GM12878 (cell line): ENCODE measurements around the gene MKRN2. TPM values are rescaled to one million over a fixed set of nuclear protein-coding genes. Genes with fewer than 3 reads are reported as not detected.

ENCODE experiments used
- ATAC-seq: fragments of 200-7000 bp; cut with Tn5 transposase; 3 replicates; pipeline ENCODE4 v1.9.1; 2020; ENCODE audit warnings: mild to moderate bottlenecking, moderate library complexity
- BruUV-seq: library from RNA; stranded (reverse); fragments of 400-500 nt; replicated peaks from 2 replicates; lab custom pipeline; 2021; lab: Mats Ljungman, UMichigan
- CTCF ChIA-PET: fragments of 300-600 bp; sonication (Branson Sonifier 250); formaldehyde crosslinking; extraction: SDS; loops from one replicate; lab custom pipeline; 2021; ENCODE audit warnings: inconsistent platforms; lab: Yijun Ruan, JAX
- POLR2A ChIA-PET: fragments of 350-600 bp; formaldehyde crosslinking; extraction: SDS; loops from one replicate; lab custom pipeline; 2021; ENCODE audit warnings: inconsistent platforms; lab: Charles Lee
- RAD21 ChIA-PET: fragments of 300-600 bp; sonication (Branson Sonifier 250); formaldehyde crosslinking; loops from one replicate; lab custom pipeline; 2023; ENCODE audit warnings: antibody characterized with exemption; ENCODE audit not compliant: unreplicated experiment; lab: Charles Lee
- SMC1A ChIA-PET: fragments of 300-600 bp; sonication (Branson Sonifier 250); formaldehyde crosslinking; loops from one replicate; lab custom pipeline; 2023; ENCODE audit not compliant: unreplicated experiment, uncharacterized antibody; lab: Charles Lee
- DNase-seq: peaks from one replicate; pipeline ENCODE4 v3.0.0-alpha.2; 2011; ENCODE audit warnings: low read depth, low spot score
- FAIRE-seq: peaks from 3 replicates; lab custom pipeline; 2011; peaks lifted over from hg19 to GRCh38; lab: Jason Lieb, UNC
- H2AFZ ChIP-seq: 2 replicates; pipeline ENCODE4 v1.6.0; 2011; ENCODE audit warnings: low read depth, low read length, control low read depth; ENCODE audit not compliant: control insufficient read depth
- H3K27ac ChIP-seq: 2 replicates; pipeline ENCODE4 v1.5.1; 2011; ENCODE audit warnings: control low read depth; ENCODE audit not compliant: control insufficient read depth, insufficient read depth
- H3K27me3 ChIP-seq, 2 experiments: replicated peaks in 1 of 2; 2 replicates each; pipeline versions ENCODE4 v1.6.0 to v1.6.1; 2011; ENCODE audit warnings: low read length in 1 of 2; ENCODE audit not compliant: control insufficient read depth in 2 of 2, insufficient read depth in 2 of 2
- H3K36me3 ChIP-seq, 2 experiments: 2 replicates each; pipeline ENCODE4 v1.5.1; 2011; ENCODE audit warnings: low read length in 1 of 2; ENCODE audit not compliant: control insufficient read depth in 2 of 2, insufficient read depth in 2 of 2
- H3K4me1 ChIP-seq: 2 replicates; pipeline ENCODE4 v1.6.1; 2011; ENCODE audit warnings: mild to moderate bottlenecking, low read length, moderate library complexity, mixed read lengths; ENCODE audit not compliant: control insufficient read depth, insufficient read depth
- H3K4me2 ChIP-seq: 2 replicates; pipeline ENCODE4 v1.6.0; 2011; ENCODE audit warnings: control low read depth; ENCODE audit not compliant: control insufficient read depth, insufficient read depth
- H3K4me3 ChIP-seq: fragments of 200-600 bp; sonication (generic); 2 replicates; pipeline ENCODE4 v1.5.1; 2016
- H3K79me2 ChIP-seq: 2 replicates; pipeline ENCODE4 v1.6.0; 2011; ENCODE audit warnings: low read length; ENCODE audit not compliant: control insufficient read depth, insufficient read depth
- H3K9ac ChIP-seq: 2 replicates; pipeline ENCODE4 v1.8.0; 2011; ENCODE audit warnings: low read length, control low read depth, mixed read lengths; ENCODE audit not compliant: control insufficient read depth, insufficient read depth
- H3K9me3 ChIP-seq: replicated peaks from 3 replicates; pipeline ENCODE4 v1.5.1; 2011; ENCODE audit warnings: mild to moderate bottlenecking, low read length; ENCODE audit not compliant: control insufficient read depth, insufficient read depth
- H4K20me1 ChIP-seq: 2 replicates; pipeline ENCODE4 v1.6.0; 2011; ENCODE audit not compliant: control insufficient read depth, insufficient read depth
- ATF7 ChIP-seq: fragments of 450-650 bp; IDR thresholded peaks from 2 replicates; pipeline ENCODE4 v1.6.1; 2016; ENCODE audit warnings: low read depth, mild to moderate bottlenecking
- BCL11A ChIP-seq: IDR thresholded peaks from 2 replicates; pipeline ENCODE4 v1.6.1; 2011; ENCODE audit warnings: low read depth, low read length
- HDAC6 ChIP-seq: fragments of 200-600 bp; sonication (generic); IDR thresholded peaks from one replicate; pipeline ENCODE4 v1.8.0; 2017; ENCODE audit warnings: antibody characterized with exemption; ENCODE audit not compliant: unreplicated experiment
- MEF2B ChIP-seq: fragments of 450-650 bp; IDR thresholded peaks from 2 replicates; pipeline ENCODE4 v1.6.1; 2018; ENCODE audit warnings: mild to moderate bottlenecking, moderate library complexity; ENCODE audit not compliant: partially characterized antibody, poor library complexity, severe bottlenecking
- MTA3 ChIP-seq: IDR thresholded peaks from 2 replicates; pipeline ENCODE4 v1.6.1; 2012; ENCODE audit warnings: low read length, inconsistent platforms, borderline replicate concordance
- PAX8 ChIP-seq: fragments of 450-650 bp; IDR thresholded peaks from 2 replicates; pipeline ENCODE4 v1.6.1; 2017; ENCODE audit warnings: mild to moderate bottlenecking, moderate library complexity
- SMAD1 ChIP-seq: fragments of 450-650 bp; IDR thresholded peaks from 2 replicates; pipeline ENCODE4 v1.6.1; 2018; ENCODE audit warnings: mild to moderate bottlenecking, low read depth; ENCODE audit not compliant: partially characterized antibody
- SMAD5 ChIP-seq: IDR thresholded peaks from 2 replicates; pipeline ENCODE4 v1.6.1; 2016; ENCODE audit warnings: antibody characterized with exemption, low read depth
- SUPT20H ChIP-seq: IDR thresholded peaks from 2 replicates; pipeline ENCODE4 v1.6.1; 2011; ENCODE audit warnings: low read depth, mild to moderate bottlenecking, low read length, moderate library complexity, borderline replicate concordance; ENCODE audit not compliant: control insufficient read depth
- WGBS: methylation state at CpG from one replicate; pipeline ENCODE4 v1.1.6; 2016; ENCODE audit warnings: low lambda C conversion rate; ENCODE audit not compliant: insufficient replicate concordance, insufficient coverage; ENCODE audit errors: missing lambda C conversion rate; 5-methylcytosine and 5-hydroxymethylcytosine counted together
- in situ Hi-C: fragments of 300-500 bp; cut with MboI; formaldehyde crosslinking; loops from 9 replicates; pipeline ENCODE4 v1.14.3; 2018; ENCODE audit warnings: mixed read lengths
- intact Hi-C: fragments of 100-400 bp; cut with micrococcal nuclease; formaldehyde crosslinking; loops from one replicate; pipeline ENCODE4 v1.14.2; 2022; ENCODE audit not compliant: unreplicated experiment
- polyA plus RNA-seq, 11 experiments: library from polyadenylated mRNA; depleted of rRNA in 4 of 11; unstranded in 6 of 11; stranded (reverse) in 5 of 11; fragments of >200 nt; fragmentation: Nextera tagmentation in 4 of 11; fragmentation: Illumina TruSeq in 1 of 11; extraction: Ambion mirVana in 4 of 11; extraction: Trizol in 1 of 11; gene quantifications; 1 replicate in 1 of 11; 2 replicates in 10 of 11; pipeline versions ENCODE4 v1.2.1 to v1.2.3, GENCODE V29; 2011 to 2016; ENCODE audit warnings: inconsistent platforms in 2 of 11, missing spikeins in 2 of 11, low read depth in 1 of 11
- total RNA-seq, 4 experiments: library from RNA; depleted of rRNA in 3 of 4; stranded (reverse); fragments of >200 nt in 3 of 4; fragmentation: Illumina TruSeq in 1 of 4; extraction: Trizol in 1 of 4; gene quantifications; 2 replicates each; pipeline versions ENCODE4 v1.2.1 to v1.2.3, GENCODE V29; 2013 to 2021
- TF ChIP-seq, protein P1 (sequence below): fragments of 450-650 bp; IDR thresholded peaks from 2 replicates; pipeline ENCODE4 v1.6.1; 2018; ENCODE audit warnings: borderline replicate concordance, mild to moderate bottlenecking; ENCODE audit not compliant: partially characterized antibody
- TF ChIP-seq, protein P2 (sequence below): IDR thresholded peaks from 2 replicates; pipeline ENCODE4 v1.6.1; 2012; ENCODE audit warnings: improper control_type of control experiment, low read depth, low read length; ENCODE audit not compliant: insufficient replicate concordance
- TF ChIP-seq, protein P3 (sequence below): IDR thresholded peaks from 2 replicates; pipeline ENCODE4 v1.6.1; 2011; ENCODE audit warnings: borderline replicate concordance, low read depth, mild to moderate bottlenecking, moderate library complexity, mixed read lengths, low read length; ENCODE audit not compliant: insufficient read depth; ENCODE audit errors: extremely low read length

The MKRN2 gene
- total and polyA plus RNA-seq, 10 of the 15 experiments (the other 5 are each of a cell fraction or from before 2014, with no cell fraction given), result 15.4 to 40.7 (median 34.4) TPM

DNA sequence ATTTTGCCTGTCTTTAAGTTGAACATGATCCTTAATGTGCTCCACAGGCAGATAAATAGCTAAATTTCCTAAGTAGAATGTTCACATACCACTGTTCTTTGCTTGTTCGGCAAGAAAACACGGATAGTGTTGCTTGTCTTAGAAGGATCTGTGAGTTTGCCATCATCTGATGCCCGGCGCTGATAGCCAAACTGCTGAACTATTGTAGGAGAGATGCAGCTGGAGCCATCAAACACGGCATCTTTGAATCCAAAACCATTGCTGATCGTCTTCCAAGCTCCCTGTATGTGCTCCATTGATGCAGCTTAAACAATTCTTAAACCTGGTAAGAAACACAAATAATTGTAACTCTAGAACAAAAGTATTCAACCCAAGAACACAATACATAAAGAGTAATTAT, 61.5 kb downstream of the MKRN2 start (continued):
- TF ChIP-seq, protein P1, sequence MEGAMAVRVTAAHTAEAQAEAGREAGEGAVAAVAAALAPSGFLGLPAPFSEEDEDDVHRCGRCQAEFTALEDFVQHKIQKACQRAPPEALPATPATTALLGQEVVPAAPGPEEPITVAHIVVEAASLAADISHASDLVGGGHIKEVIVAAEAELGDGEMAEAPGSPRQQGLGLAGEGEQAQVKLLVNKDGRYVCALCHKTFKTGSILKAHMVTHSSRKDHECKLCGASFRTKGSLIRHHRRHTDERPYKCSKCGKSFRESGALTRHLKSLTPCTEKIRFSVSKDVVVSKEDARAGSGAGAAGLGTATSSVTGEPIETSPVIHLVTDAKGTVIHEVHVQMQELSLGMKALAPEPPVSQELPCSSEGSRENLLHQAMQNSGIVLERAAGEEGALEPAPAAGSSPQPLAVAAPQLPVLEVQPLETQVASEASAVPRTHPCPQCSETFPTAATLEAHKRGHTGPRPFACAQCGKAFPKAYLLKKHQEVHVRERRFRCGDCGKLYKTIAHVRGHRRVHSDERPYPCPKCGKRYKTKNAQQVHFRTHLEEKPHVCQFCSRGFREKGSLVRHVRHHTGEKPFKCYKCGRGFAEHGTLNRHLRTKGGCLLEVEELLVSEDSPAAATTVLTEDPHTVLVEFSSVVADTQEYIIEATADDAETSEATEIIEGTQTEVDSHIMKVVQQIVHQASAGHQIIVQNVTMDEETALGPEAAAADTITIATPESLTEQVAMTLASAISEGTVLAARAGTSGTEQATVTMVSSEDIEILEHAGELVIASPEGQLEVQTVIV, result no peak
- TF ChIP-seq HDAC6 (no peak), SMAD1 (no peak), PAX8 (no peak), ATF7 (no peak)

DNA sequence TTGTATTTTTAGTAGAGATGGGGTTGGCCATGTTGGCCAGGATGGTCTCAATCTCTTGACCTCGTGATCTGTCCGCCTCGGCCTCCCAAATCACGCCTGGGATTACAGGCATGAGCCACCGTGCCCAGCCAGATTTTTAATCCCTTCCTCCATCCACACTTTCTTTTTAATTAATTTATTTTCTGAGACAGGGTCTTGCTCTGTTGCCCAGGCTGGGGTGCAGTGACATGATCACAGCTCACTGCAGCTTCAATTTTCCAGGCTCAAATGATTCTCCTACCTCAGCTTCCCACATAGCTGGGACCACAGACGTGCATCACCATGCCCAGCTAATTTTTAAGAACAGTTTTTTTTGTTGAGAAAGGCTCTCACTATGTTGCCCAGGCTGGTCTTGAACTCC, 63.4 kb downstream of the MKRN2 start:
- WGBS, result 96% methylated on average over 6 of the region's 6 CpGs
- no peak overlapping the region for H3K9ac ChIP-seq
- DNase-seq (no peak), FAIRE-seq (no peak), ATAC-seq (no peak)
- H3K9me3 ChIP-seq, result no peaks in the 10 kb centered on the region
- no peak overlapping the region for H3K27ac ChIP-seq
- ChIA-PET RAD21 (interaction anchor here (1.6 kb wide), 1 partner anchor 27 kb away, joined by 9 read pairs; no protein-coding TSS in a partner anchor), POLR2A (no interaction called here), CTCF (interaction anchor here (0.7 kb wide), 1 partner anchor 221 kb away, joined by 3 read pairs; the partner anchor contains the start of gene RPL32), SMC1A (interaction anchor here (1.1 to 4.2 kb wide), 3 partner anchors 9 to 40 kb away, joined by 3 to 35 read pairs (median 6); no protein-coding TSS in a partner anchor)
- BruUV-seq, result no TSS peak
- peaks cover 0 to 3% of the 10 kb centered on the region in 2 experiments; a peak in 3 of 4 replicates for H3K36me3 ChIP-seq
- no peak overlapping the region for H3K4me2 ChIP-seq
- in situ Hi-C loops (no loop called here), intact Hi-C loops (no loop called here)
- H3K27me3 ChIP-seq, result no peaks in the 10 kb centered on the region
- no peak for TF ChIP-seq MTA3
- no peak for TF ChIP-seq MEF2B
- TF ChIP-seq, protein P2, sequence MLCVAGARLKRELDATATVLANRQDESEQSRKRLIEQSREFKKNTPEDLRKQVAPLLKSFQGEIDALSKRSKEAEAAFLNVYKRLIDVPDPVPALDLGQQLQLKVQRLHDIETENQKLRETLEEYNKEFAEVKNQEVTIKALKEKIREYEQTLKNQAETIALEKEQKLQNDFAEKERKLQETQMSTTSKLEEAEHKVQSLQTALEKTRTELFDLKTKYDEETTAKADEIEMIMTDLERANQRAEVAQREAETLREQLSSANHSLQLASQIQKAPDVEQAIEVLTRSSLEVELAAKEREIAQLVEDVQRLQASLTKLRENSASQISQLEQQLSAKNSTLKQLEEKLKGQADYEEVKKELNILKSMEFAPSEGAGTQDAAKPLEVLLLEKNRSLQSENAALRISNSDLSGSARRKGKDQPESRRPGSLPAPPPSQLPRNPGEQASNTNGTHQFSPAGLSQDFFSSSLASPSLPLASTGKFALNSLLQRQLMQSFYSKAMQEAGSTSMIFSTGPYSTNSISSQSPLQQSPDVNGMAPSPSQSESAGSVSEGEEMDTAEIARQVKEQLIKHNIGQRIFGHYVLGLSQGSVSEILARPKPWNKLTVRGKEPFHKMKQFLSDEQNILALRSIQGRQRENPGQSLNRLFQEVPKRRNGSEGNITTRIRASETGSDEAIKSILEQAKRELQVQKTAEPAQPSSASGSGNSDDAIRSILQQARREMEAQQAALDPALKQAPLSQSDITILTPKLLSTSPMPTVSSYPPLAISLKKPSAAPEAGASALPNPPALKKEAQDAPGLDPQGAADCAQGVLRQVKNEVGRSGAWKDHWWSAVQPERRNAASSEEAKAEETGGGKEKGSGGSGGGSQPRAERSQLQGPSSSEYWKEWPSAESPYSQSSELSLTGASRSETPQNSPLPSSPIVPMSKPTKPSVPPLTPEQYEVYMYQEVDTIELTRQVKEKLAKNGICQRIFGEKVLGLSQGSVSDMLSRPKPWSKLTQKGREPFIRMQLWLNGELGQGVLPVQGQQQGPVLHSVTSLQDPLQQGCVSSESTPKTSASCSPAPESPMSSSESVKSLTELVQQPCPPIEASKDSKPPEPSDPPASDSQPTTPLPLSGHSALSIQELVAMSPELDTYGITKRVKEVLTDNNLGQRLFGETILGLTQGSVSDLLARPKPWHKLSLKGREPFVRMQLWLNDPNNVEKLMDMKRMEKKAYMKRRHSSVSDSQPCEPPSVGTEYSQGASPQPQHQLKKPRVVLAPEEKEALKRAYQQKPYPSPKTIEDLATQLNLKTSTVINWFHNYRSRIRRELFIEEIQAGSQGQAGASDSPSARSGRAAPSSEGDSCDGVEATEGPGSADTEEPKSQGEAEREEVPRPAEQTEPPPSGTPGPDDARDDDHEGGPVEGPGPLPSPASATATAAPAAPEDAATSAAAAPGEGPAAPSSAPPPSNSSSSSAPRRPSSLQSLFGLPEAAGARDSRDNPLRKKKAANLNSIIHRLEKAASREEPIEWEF, result no peak
- TF ChIP-seq BCL11A, result no peak
- no peak for TF ChIP-seq SMAD5
- TF ChIP-seq, protein P3, sequence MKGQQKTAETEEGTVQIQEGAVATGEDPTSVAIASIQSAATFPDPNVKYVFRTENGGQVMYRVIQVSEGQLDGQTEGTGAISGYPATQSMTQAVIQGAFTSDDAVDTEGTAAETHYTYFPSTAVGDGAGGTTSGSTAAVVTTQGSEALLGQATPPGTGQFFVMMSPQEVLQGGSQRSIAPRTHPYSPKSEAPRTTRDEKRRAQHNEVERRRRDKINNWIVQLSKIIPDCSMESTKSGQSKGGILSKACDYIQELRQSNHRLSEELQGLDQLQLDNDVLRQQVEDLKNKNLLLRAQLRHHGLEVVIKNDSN, result no peak
- no peak for TF ChIP-seq SUPT20H
- no peak overlapping the region for H2AFZ ChIP-seq
- H3K4me3 ChIP-seq, result no peak overlapping the region
- peaks cover 51% of the 10 kb centered on the region for H3K79me2 ChIP-seq
- H4K20me1 ChIP-seq, result no peaks in the 10 kb centered on the region
- H3K4me1 ChIP-seq, result peaks cover 10% of the 10 kb centered on the region; the same call in 1 of the 2 replicates
